HepG2 (cell line): ENCODE measurements around the gene DCUN1D2. TPM values are rescaled to one million over a fixed set of nuclear protein-coding genes. Genes with fewer than 3 reads are reported as not detected.

Experiments
- ATAC-seq: fragments of 200-7000 bp; cut with Tn5 transposase; 3 replicates; pipeline ENCODE4 v1.9.1; 2020; ENCODE audit warnings: mild to moderate bottlenecking, moderate library complexity
- BruUV-seq: library from RNA; stranded (reverse); fragments of 400-500 nt; replicated peaks from 2 replicates; lab custom pipeline; 2021; lab: Mats Ljungman, UMichigan
- CTCF ChIA-PET: fragments of 300-600 bp; formaldehyde crosslinking; extraction: SDS; loops from one replicate; lab custom pipeline; 2021; ENCODE audit warnings: low total read pairs, inconsistent platforms, low intra/inter-chr PET ratio; lab: Yijun Ruan, JAX
- POLR2A ChIA-PET: fragments of 350-600 bp; sonication (Branson Sonifier 250); formaldehyde crosslinking; loops from one replicate; lab custom pipeline; 2020; ENCODE audit warnings: antibody characterized with exemption, inconsistent platforms; lab: Yijun Ruan, JAX
- DNase-seq: peaks from one replicate; pipeline ENCODE4 v3.0.0-alpha.2; 2015; ENCODE audit warnings: low spot score
- FAIRE-seq: peaks from 3 replicates; lab custom pipeline; 2011; peaks lifted over from hg19 to GRCh38; lab: Jason Lieb, UNC
- H2AFZ ChIP-seq: one replicate; pipeline ENCODE4 v1.6.1; 2011; ENCODE audit warnings: low read length, inconsistent platforms
- H3K27ac ChIP-seq: fragments of 300-600 bp; 3 replicates; pipeline ENCODE4 v1.8.0; 2011; ENCODE audit warnings: mixed run types, mild to moderate bottlenecking, mixed read lengths, low read length, inconsistent platforms; ENCODE audit not compliant: insufficient read depth; ENCODE audit errors: extremely low read length
- H3K27me3 ChIP-seq, 2 experiments: fragments of 200-600 bp in 1 of 2; 2 replicates in 1 of 2; 3 replicates in 1 of 2; pipeline versions ENCODE4 v1.6.0 to v1.8.0; 2011; ENCODE audit warnings: low read length in 2 of 2, mild to moderate bottlenecking in 2 of 2, moderate library complexity in 2 of 2, inconsistent platforms in 1 of 2; ENCODE audit not compliant: insufficient read depth in 2 of 2, control insufficient read depth in 1 of 2
- H3K36me3 ChIP-seq, 2 experiments: fragments of 200-600 bp in 1 of 2; replicated peaks in 1 of 2; 2 replicates in 1 of 2; 3 replicates in 1 of 2; pipeline versions ENCODE4 v1.5.1 to v1.8.0; 2011; ENCODE audit warnings: low read length in 2 of 2, inconsistent platforms in 1 of 2; ENCODE audit not compliant: insufficient read depth in 2 of 2, control insufficient read depth in 1 of 2
- H3K4me1 ChIP-seq: 2 replicates; pipeline ENCODE4 v1.5.1; 2012; ENCODE audit warnings: low read length, inconsistent platforms; ENCODE audit not compliant: insufficient read depth
- H3K4me2 ChIP-seq: 2 replicates; pipeline ENCODE4 v1.6.0; 2011; ENCODE audit warnings: low read depth, low read length, inconsistent platforms
- H3K4me3 ChIP-seq, 3 experiments: fragments of 200-600 bp in 1 of 3; sonication (generic), shearing (Covaris generic) in 1 of 3; replicated peaks in 1 of 3; 2 replicates each; pipeline ENCODE4 v1.5.1; 2011 to 2016; ENCODE audit warnings: low read length in 3 of 3, inconsistent platforms in 2 of 3, low read depth in 2 of 3, mild to moderate bottlenecking in 2 of 3, control low read depth in 1 of 3, mixed read lengths in 1 of 3; ENCODE audit not compliant: insufficient read depth in 1 of 3
- H3K79me2 ChIP-seq: one replicate; pipeline ENCODE4 v1.6.1; 2011; ENCODE audit warnings: low read length, inconsistent platforms; ENCODE audit not compliant: insufficient read depth
- H3K9ac ChIP-seq: 2 replicates; pipeline ENCODE4 v1.6.0; 2011; ENCODE audit warnings: mild to moderate bottlenecking, low read depth, low read length, inconsistent platforms; ENCODE audit not compliant: insufficient read depth
- H3K9me3 ChIP-seq: 2 replicates; pipeline ENCODE4 v1.5.1; 2012; ENCODE audit warnings: mild to moderate bottlenecking, low read length
- H4K20me1 ChIP-seq: 2 replicates; pipeline ENCODE4 v1.6.0; 2011; ENCODE audit warnings: inconsistent platforms, mild to moderate bottlenecking, low read length, moderate library complexity; ENCODE audit not compliant: insufficient read depth
- DBP ChIP-seq: sonication (generic); formaldehyde crosslinking; IDR thresholded peaks from 2 replicates; pipeline ENCODE4 v1.4.0; 2020; ENCODE audit warnings: missing genetic modification reagents; ENCODE audit errors: not compliant biosample characterization
- WGBS: methylation state at CpG from one replicate; pipeline ENCODE4 v1.1.6; 2017; ENCODE audit warnings: low lambda C conversion rate; 5-methylcytosine and 5-hydroxymethylcytosine counted together
- in situ Hi-C: cut with HindIII; loops from 2 replicates; pipeline ENCODE4 v1.10.0; 2017; ENCODE audit warnings: low pct_unique_long_range_greater_than_20kb; ENCODE audit not compliant: extremely low pct_ligation_motif_present
- intact Hi-C: fragments of 100-400 bp; cut with micrococcal nuclease; formaldehyde crosslinking; loops from one replicate; pipeline ENCODE4 v1.10.0; 2022; ENCODE audit not compliant: unreplicated experiment
- polyA plus RNA-seq, 8 experiments: library from polyadenylated mRNA; depleted of rRNA in 3 of 8; stranded (reverse) in 7 of 8; unstranded in 1 of 8; fragments of >200 nt; fragmentation: Illumina TruSeq in 4 of 8; extraction: Trizol in 4 of 8; gene quantifications; 2 replicates each; pipeline versions ENCODE4 v1.2.1 to v1.2.3, GENCODE V29; 2011 to 2016; ENCODE audit warnings: low read depth in 4 of 8, missing spikeins in 1 of 8, mixed read lengths in 1 of 8; ENCODE audit not compliant: insufficient read depth in 1 of 8
- total RNA-seq, 5 experiments: library from RNA; depleted of rRNA; stranded (reverse); fragments of >200 nt; fragmentation: Illumina TruSeq; extraction: Trizol; gene quantifications; 2 replicates each; pipeline ENCODE4 v1.2.3, GENCODE V29; 2016; ENCODE audit warnings: low read depth in 1 of 5
- TF ChIP-seq, protein P1 (sequence below): sonication (generic); formaldehyde crosslinking; IDR thresholded peaks from 2 replicates; pipeline ENCODE4 v1.4.0; 2020; ENCODE audit warnings: missing genetic modification reagents, mild to moderate bottlenecking, borderline replicate concordance
- TF ChIP-seq, protein P2 (sequence below): sonication (generic); formaldehyde crosslinking; IDR thresholded peaks from 2 replicates; pipeline ENCODE4 v1.5.0; 2020; ENCODE audit warnings: missing genetic modification reagents

DCUN1D2 gene
- total and polyA plus RNA-seq, 2 of the 13 experiments (the other 11 are each of a cell fraction or from before 2014, with no cell fraction given): 9.1 to 9.6 TPM

DNA sequence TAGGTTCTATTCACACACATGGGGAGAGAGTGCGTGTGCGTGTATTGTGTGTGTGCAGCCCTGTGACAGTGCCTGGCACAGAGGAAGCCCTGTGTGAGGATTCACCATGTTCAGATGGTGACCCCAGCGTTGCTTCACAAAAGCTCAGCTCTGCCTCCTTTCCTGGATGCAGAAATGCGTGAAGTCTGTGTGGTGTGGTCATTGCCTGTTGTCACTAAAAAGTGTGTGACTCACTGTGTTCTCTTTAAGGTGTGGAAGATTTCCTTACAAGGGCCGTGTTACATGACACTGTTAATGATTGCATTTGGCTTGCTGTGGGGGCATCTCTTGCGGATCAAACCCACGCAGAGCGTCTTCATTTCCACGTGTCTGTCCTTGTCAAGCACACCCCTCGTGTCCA lies 19.5 kb upstream of the DCUN1D2 start:
- Histone ChIP-seq H3K9ac (no peak overlapping the region), H3K27ac (no peak overlapping the region), H4K20me1 (0 out of 2 replicates have a peak, but pooled peaks cover 5% of the 10 kb centered on the region), H3K4me1 (no peaks in the 10 kb centered on the region), H3K79me2 (no peaks in the 10 kb centered on the region), H3K4me2 (no peak overlapping the region), H3K4me3 (no peak overlapping the region), H3K36me3 (peaks cover 12 to 41% of the 10 kb centered on the region in 2 experiments), H3K27me3 (no peaks in the 10 kb centered on the region), H2AFZ (no peak overlapping the region), H3K9me3 (no peaks in the 10 kb centered on the region)
- intact Hi-C loops (no loop called here), in situ Hi-C loops (no loop called here)
- FAIRE-seq (no peak), ATAC-seq (no peak), DNase-seq (no peak)
- ChIA-PET POLR2A (no interaction called here), CTCF (no interaction called here)
- WGBS: 95% methylated on average over 8 of the region's 10 CpGs
- TF ChIP-seq, protein P1, sequence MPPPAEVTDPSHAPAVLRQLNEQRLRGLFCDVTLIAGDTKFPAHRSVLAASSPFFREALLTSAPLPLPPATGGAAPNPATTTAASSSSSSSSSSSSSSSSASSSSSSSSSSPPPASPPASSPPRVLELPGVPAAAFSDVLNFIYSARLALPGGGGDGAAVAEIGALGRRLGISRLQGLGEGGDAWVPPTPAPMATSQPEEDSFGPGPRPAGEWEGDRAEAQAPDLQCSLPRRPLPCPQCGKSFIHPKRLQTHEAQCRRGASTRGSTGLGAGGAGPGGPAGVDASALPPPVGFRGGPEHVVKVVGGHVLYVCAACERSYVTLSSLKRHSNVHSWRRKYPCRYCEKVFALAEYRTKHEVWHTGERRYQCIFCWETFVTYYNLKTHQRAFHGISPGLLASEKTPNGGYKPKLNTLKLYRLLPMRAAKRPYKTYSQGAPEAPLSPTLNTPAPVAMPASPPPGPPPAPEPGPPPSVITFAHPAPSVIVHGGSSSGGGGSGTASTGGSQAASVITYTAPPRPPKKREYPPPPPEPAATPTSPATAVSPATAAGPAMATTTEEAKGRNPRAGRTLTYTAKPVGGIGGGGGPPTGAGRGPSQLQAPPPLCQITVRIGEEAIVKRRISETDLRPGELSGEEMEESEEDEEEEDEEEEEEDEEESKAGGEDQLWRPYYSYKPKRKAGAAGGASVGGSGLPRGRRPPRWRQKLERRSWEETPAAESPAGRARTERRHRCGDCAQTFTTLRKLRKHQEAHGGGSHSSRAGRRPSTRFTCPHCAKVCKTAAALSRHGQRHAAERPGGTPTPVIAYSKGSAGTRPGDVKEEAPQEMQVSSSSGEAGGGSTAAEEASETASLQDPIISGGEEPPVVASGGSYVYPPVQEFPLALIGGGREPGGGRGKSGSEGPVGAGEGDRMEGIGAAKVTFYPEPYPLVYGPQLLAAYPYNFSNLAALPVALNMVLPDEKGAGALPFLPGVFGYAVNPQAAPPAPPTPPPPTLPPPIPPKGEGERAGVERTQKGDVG (CRISPR knock-in tag): no peak
- TF ChIP-seq DBP (CRISPR knock-in tag): no peak
- TF ChIP-seq, protein P2, sequence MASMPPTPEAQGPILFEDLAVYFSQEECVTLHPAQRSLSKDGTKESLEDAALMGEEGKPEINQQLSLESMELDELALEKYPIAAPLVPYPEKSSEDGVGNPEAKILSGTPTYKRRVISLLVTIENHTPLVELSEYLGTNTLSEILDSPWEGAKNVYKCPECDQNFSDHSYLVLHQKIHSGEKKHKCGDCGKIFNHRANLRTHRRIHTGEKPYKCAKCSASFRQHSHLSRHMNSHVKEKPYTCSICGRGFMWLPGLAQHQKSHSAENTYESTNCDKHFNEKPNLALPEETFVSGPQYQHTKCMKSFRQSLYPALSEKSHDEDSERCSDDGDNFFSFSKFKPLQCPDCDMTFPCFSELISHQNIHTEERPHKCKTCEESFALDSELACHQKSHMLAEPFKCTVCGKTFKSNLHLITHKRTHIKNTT (CRISPR knock-in tag): no peak
- no TSS peak for BruUV-seq
